Left ventricle myocardium inferior (tissue), 1 donor: ENCODE measurements around the gene MRPS9. TPM values are rescaled to one million over a fixed set of nuclear protein-coding genes. Genes with fewer than 3 reads are reported as not detected.

ENCODE experiments used
- DNase-seq: peaks from one replicate; pipeline ENCODE4 v3.0.0-alpha.2; 2020
- H3K27ac ChIP-seq: fragments of 200-600 bp; replicated peaks from 2 replicates; pipeline ENCODE4 v1.8.0; 2021
- H3K27me3 ChIP-seq: fragments of 200-600 bp; 2 replicates; pipeline ENCODE4 v1.8.0; 2021; ENCODE audit warnings: low read depth
- H3K36me3 ChIP-seq: fragments of 200-600 bp; 2 replicates; pipeline ENCODE4 v1.8.0; 2021
- H3K4me1 ChIP-seq: fragments of 200-600 bp; 2 replicates; pipeline ENCODE4 v1.8.0; 2021
- H3K4me3 ChIP-seq: fragments of 200-600 bp; 2 replicates; pipeline ENCODE4 v1.8.0; 2021; ENCODE audit warnings: mild to moderate bottlenecking, moderate library complexity
- H3K9me3 ChIP-seq: fragments of 200-600 bp; replicated peaks from 2 replicates; pipeline ENCODE4 v1.8.0; 2021
- CTCF ChIP-seq: fragments of 200-600 bp; IDR thresholded peaks from 2 replicates; pipeline ENCODE4 v1.8.0; 2021; ENCODE audit warnings: antibody characterized with exemption, mild to moderate bottlenecking, borderline replicate concordance
- intact Hi-C: fragments of 100-400 bp; cut with micrococcal nuclease; formaldehyde crosslinking; loops from one replicate; pipeline ENCODE4 v1.11.0; 2022
- total RNA-seq: library from RNA; stranded (reverse); fragmentation: NEBNext Ultra II Directional; extraction: Animal tissue kit (Norgen Biotek cat#: 25700); gene quantifications from one replicate; pipeline ENCODE4 v1.2.1, GENCODE V29; 2021
- donor health status: DM: no; HTN: yes; CAD: no; lungs with severe emphysema.

MRPS9 gene
- total RNA-seq, 1 donor from 2014 or later, result 73.2 TPM

GRCh38 chr2:105127289-105127915 is 89.5 kb downstream of the MRPS9 start:
- Histone ChIP-seq H3K27me3 (peaks cover 50% of the 10 kb centered on the region), H3K4me3 (no peak overlapping the region), H3K4me1 (no peaks in the 10 kb centered on the region), H3K9me3 (no peaks in the 10 kb centered on the region), H3K27ac (no peak overlapping the region), H3K36me3 (no peaks in the 10 kb centered on the region)
- no peak for TF ChIP-seq CTCF
- DNase-seq, result no peak
- intact Hi-C loops, result no loop called here

- no peak overlapping the region for H3K4me3 ChIP-seq
- H3K36me3 ChIP-seq, result no peaks in the 10 kb centered on the region
- DNase-seq, result no peak
- H3K9me3 ChIP-seq, result no peaks in the 10 kb centered on the region
- peaks cover 34% of the 10 kb centered on the region for H3K27me3 ChIP-seq
- no peak overlapping the region for H3K27ac ChIP-seq
- H3K4me1 ChIP-seq, result no peaks in the 10 kb centered on the region
- no peak for TF ChIP-seq CTCF
- intact Hi-C loops, result no loop called here
These were observed 91.9 kb downstream of the MRPS9 start for GRCh38 chr2:105129722-105130232.

- Histone ChIP-seq H3K4me1 (no peaks in the 10 kb centered on the region), H3K27ac (no peak overlapping the region), H3K9me3 (no peaks in the 10 kb centered on the region), H3K27me3 (peaks cover 28% of the 10 kb centered on the region), H3K36me3 (no peaks in the 10 kb centered on the region), H3K4me3 (no peak overlapping the region)
- no peak for DNase-seq
- intact Hi-C loops, result no loop called here
- TF ChIP-seq CTCF, result no peak
These were observed 92.7 kb downstream of the MRPS9 start for GRCh38 chr2:105130546-105130945.

GRCh38 chr2:105134081-105134480 is 96.2 kb downstream of the MRPS9 start:
- no peak for DNase-seq
- H3K9me3 ChIP-seq, result no peaks in the 10 kb centered on the region

GRCh38 chr2:105135436-105135835 is 97.6 kb downstream of the MRPS9 start:
- no peak for TF ChIP-seq CTCF
- intact Hi-C loops, result no loop called here
- no peak overlapping the region for H3K4me3 ChIP-seq

More at GRCh38 chr2:105134081-105134480, 96.2 kb downstream of the MRPS9 start:
- Histone ChIP-seq H3K27me3 (peaks cover 24% of the 10 kb centered on the region), H3K36me3 (no peaks in the 10 kb centered on the region), H3K27ac (no peak overlapping the region), H3K4me1 (no peaks in the 10 kb centered on the region), H3K4me3 (no peak overlapping the region)
- intact Hi-C loops, result no loop called here
- no peak for TF ChIP-seq CTCF

More at GRCh38 chr2:105135436-105135835, 97.6 kb downstream of the MRPS9 start:
- Histone ChIP-seq H3K36me3 (no peaks in the 10 kb centered on the region), H3K9me3 (no peaks in the 10 kb centered on the region), H3K4me1 (no peaks in the 10 kb centered on the region), H3K27me3 (peaks cover 37% of the 10 kb centered on the region), H3K27ac (no peak overlapping the region)
- no peak for DNase-seq
